GM12878 (cell line): ENCODE data around the gene RAET1G. TPM values are rescaled to one million over a fixed set of nuclear protein-coding genes. Genes with fewer than 3 reads are reported as not detected.

Source experiments
- CHD1 ChIP-seq: IDR thresholded peaks from 2 replicates; pipeline ENCODE4 v1.6.1; 2012; ENCODE audit warnings: low read depth, low read length, improper control_type of control experiment
- DPF2 ChIP-seq: fragments of 450-650 bp; IDR thresholded peaks from 2 replicates; pipeline ENCODE4 v1.6.1; 2017; ENCODE audit warnings: mild to moderate bottlenecking
- RUNX3 ChIP-seq: IDR thresholded peaks from 2 replicates; pipeline ENCODE4 v1.6.1; 2012; ENCODE audit warnings: low read length, inconsistent platforms
- SUZ12 ChIP-seq: fragments of 200-600 bp; sonication (generic); IDR thresholded peaks from one replicate; pipeline ENCODE4 v1.6.1; 2018; ENCODE audit warnings: antibody characterized with exemption, mild to moderate bottlenecking; ENCODE audit not compliant: unreplicated experiment
- polyA plus RNA-seq, 11 experiments: library from polyadenylated mRNA; depleted of rRNA in 4 of 11; unstranded in 6 of 11; stranded (reverse) in 5 of 11; fragments of >200 nt; fragmentation: Nextera tagmentation in 4 of 11; fragmentation: Illumina TruSeq in 1 of 11; extraction: Ambion mirVana in 4 of 11; extraction: Trizol in 1 of 11; gene quantifications; 1 replicate in 1 of 11; 2 replicates in 10 of 11; pipeline versions ENCODE4 v1.2.1 to v1.2.3, GENCODE V29; 2011 to 2016; ENCODE audit warnings: inconsistent platforms in 2 of 11, missing spikeins in 2 of 11, low read depth in 1 of 11
- total RNA-seq, 4 experiments: library from RNA; depleted of rRNA in 3 of 4; stranded (reverse); fragments of >200 nt in 3 of 4; fragmentation: Illumina TruSeq in 1 of 4; extraction: Trizol in 1 of 4; gene quantifications; 2 replicates each; pipeline versions ENCODE4 v1.2.1 to v1.2.3, GENCODE V29; 2013 to 2021
- TF ChIP-seq, protein P1 (sequence below): fragments of 450-650 bp; IDR thresholded peaks from 2 replicates; pipeline ENCODE4 v1.6.1; 2018; ENCODE audit warnings: mild to moderate bottlenecking, low read depth, moderate library complexity; ENCODE audit not compliant: partially characterized antibody
- TF ChIP-seq, protein P2 (sequence below): fragments of 450-650 bp; IDR thresholded peaks from 2 replicates; pipeline ENCODE4 v1.6.1; 2016; ENCODE audit warnings: mild to moderate bottlenecking

The RAET1G gene
- total and polyA plus RNA-seq, 10 of the 15 experiments (the other 5 are each of a cell fraction or from before 2014, with no cell fraction given): not detected

DNA sequence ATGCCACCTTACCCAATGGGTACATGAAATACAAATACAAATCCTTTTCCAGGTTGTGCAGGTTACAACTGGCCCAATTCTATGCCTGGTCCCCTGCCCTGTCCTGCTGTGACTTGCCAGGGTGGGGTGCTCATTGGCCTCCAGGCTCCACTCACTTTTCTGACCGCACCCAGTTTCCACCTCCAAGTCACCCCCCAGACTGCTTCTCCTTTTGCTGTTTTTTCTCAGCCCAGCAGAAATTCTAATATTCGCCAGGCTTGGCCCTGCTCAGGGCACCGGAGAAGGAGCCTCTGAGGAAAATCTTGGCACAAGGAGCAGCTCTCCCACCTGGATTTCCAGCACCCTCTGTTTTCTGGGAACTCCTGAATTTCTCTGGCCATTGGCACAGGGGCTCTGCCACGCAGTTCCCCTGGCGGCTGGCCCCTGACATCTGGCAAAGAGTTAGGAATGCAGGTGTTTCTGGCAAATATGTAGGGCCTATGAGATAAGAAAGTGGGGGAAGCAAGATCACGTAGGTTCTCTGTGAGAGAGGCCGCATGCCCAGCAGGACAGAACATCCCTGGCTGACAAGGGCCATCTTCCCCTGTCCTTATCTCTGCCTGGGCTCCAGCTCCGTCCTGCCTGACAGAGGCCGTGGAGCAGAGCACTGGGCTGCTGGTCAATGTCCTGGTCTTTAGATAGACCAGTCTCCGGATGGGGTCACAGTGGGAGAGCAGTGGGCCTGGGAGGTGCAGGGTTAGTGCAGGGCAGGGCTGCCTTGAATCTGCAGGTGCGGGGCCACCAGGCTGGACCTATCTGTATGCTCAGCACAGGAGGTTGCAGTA lies 22.1 kb downstream of the RAET1G start (continued):
- TF ChIP-seq, protein P1, sequence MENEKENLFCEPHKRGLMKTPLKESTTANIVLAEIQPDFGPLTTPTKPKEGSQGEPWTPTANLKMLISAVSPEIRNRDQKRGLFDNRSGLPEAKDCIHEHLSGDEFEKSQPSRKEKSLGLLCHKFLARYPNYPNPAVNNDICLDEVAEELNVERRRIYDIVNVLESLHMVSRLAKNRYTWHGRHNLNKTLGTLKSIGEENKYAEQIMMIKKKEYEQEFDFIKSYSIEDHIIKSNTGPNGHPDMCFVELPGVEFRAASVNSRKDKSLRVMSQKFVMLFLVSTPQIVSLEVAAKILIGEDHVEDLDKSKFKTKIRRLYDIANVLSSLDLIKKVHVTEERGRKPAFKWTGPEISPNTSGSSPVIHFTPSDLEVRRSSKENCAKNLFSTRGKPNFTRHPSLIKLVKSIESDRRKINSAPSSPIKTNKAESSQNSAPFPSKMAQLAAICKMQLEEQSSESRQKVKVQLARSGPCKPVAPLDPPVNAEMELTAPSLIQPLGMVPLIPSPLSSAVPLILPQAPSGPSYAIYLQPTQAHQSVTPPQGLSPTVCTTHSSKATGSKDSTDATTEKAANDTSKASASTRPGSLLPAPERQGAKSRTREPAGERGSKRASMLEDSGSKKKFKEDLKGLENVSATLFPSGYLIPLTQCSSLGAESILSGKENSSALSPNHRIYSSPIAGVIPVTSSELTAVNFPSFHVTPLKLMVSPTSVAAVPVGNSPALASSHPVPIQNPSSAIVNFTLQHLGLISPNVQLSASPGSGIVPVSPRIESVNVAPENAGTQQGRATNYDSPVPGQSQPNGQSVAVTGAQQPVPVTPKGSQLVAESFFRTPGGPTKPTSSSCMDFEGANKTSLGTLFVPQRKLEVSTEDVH: no peak
- TF ChIP-seq SUZ12 (no peak), CHD1 (no peak), DPF2 (no peak), RUNX3 (no peak)
- TF ChIP-seq, protein P2, sequence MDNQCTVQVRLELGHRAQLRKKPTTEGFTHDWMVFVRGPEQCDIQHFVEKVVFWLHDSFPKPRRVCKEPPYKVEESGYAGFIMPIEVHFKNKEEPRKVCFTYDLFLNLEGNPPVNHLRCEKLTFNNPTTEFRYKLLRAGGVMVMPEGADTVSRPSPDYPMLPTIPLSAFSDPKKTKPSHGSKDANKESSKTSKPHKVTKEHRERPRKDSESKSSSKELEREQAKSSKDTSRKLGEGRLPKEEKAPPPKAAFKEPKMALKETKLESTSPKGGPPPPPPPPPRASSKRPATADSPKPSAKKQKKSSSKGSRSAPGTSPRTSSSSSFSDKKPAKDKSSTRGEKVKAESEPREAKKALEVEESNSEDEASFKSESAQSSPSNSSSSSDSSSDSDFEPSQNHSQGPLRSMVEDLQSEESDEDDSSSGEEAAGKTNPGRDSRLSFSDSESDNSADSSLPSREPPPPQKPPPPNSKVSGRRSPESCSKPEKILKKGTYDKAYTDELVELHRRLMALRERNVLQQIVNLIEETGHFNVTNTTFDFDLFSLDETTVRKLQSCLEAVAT: no peak
